ENCODE data around the gene FALEC. TPM values are rescaled to one million over a fixed set of nuclear protein-coding genes. Genes with fewer than 3 reads are reported as not detected.

Gene FALEC
- polyA plus RNA-seq (2013, experiment 1 of 2) = not detected
- not detected for polyA plus RNA-seq (2013, experiment 2 of 2)

- no peaks in the 10 kb centered on the region for H3K9me3 ChIP-seq (ENCODE audit: control insufficient read depth, low read length)
- peak within 1 kb of the TSS; percentile 97 for H4K91ac ChIP-seq (ENCODE audit: low read length)
- peak; percentile 97 for DNase-seq
- peak within 1 kb of the TSS; percentile 51 for H3K27ac ChIP-seq (ENCODE audit: low read length, poor library complexity, severe bottlenecking)
- peak within 1 kb of the TSS; percentile 92 to 94 for H3K18ac ChIP-seq (ENCODE audit: low read depth in 1 of 2, low read length in 2 of 2)
- peak within 1 kb of the TSS; percentile 70 to 82 for H3K4me3 ChIP-seq (ENCODE audit: insufficient read depth in 1 of 2, low read depth in 1 of 2, low read length in 2 of 2)
- peak within 1 kb of the TSS; percentile 89 for H2BK15ac ChIP-seq (ENCODE audit: low read depth, poor library complexity, severe bottlenecking)
- peaks cover 10% of the 10 kb centered on the region for H3K4me1 ChIP-seq (ENCODE audit: control insufficient read depth, insufficient read depth, low read depth, low read length)
- H3K14ac ChIP-seq (ENCODE audit: low read length in 2 of 2) = peak within 1 kb of the TSS in 1 of 2 experiments; percentile 94
- H3K79me1 ChIP-seq (replicated peaks; ENCODE audit: low read length, poor library complexity, severe bottlenecking) = no peaks in the 10 kb centered on the region
- H2AK5ac ChIP-seq (ENCODE audit: low read length, severe bottlenecking) = no peak within 1 kb of the TSS
- H2BK120ac ChIP-seq (ENCODE audit: low read depth, low read length) = peak within 1 kb of the TSS; percentile 73
- H4K8ac ChIP-seq (ENCODE audit: low read length) = peak within 1 kb of the TSS; percentile 97
- H3K4ac ChIP-seq (ENCODE audit: low read depth in 1 of 2, low read length in 2 of 2) = peak within 1 kb of the TSS; percentile 46 to 97
- 2% methylated on average over 49 of the region's 54 CpGs for WGBS
- H3K23ac ChIP-seq (ENCODE audit: low read length in 2 of 2) = peak within 1 kb of the TSS in 1 of 2 experiments; percentile 64
- no peak within 1 kb of the TSS for H2BK5ac ChIP-seq (ENCODE audit: low read depth, low read length, poor library complexity, severe bottlenecking)
- H2AFZ ChIP-seq (ENCODE audit: low read depth, low read length) = peak within 1 kb of the TSS; percentile 83
- H3K9ac ChIP-seq (ENCODE audit: low read length) = peak within 1 kb of the TSS; percentile 79
- peak within 1 kb of the TSS; percentile 95 for H3K4me2 ChIP-seq (ENCODE audit: low read length, poor library complexity, severe bottlenecking)
- peaks cover 19 to 31% of the 10 kb centered on the region in 2 experiments for H3K36me3 ChIP-seq (ENCODE audit: control insufficient read depth in 1 of 2, insufficient read depth in 2 of 2, low read depth in 1 of 2, low read length in 2 of 2)
- H3K27me3 ChIP-seq (ENCODE audit: control insufficient read depth in 1 of 2, insufficient read depth in 1 of 2, low read length in 2 of 2) = no peaks in the 10 kb centered on the region
- H2BK12ac ChIP-seq (ENCODE audit: low read length in 2 of 2) = peak within 1 kb of the TSS; percentile 59 to 97
These were observed at the start of gene FALEC for GRCh38 chr1:150515328-150516049. TSS of gene FALEC (plus strand) at chr1:150515752.

GRCh38 chr1:150466964-150467363 lies 48.6 kb upstream of the FALEC start:
- no peak overlapping the region for H3K4ac ChIP-seq (ENCODE audit: low read depth in 1 of 2, low read length in 2 of 2)
- H3K27me3 ChIP-seq (ENCODE audit: control insufficient read depth in 1 of 2, insufficient read depth in 1 of 2, low read length in 2 of 2) = no peaks in the 10 kb centered on the region
- no peak overlapping the region for H3K27ac ChIP-seq (ENCODE audit: low read length, poor library complexity, severe bottlenecking)
- H2BK15ac ChIP-seq (ENCODE audit: low read depth, poor library complexity, severe bottlenecking) = no peak overlapping the region
- no peak overlapping the region for H3K18ac ChIP-seq (ENCODE audit: low read depth in 1 of 2, low read length in 2 of 2)
- no peak overlapping the region for H2AK5ac ChIP-seq (ENCODE audit: low read length, severe bottlenecking)
- no peak overlapping the region for H4K91ac ChIP-seq (ENCODE audit: low read length)
- DNase-seq = no peak
- no peak overlapping the region for H2BK120ac ChIP-seq (ENCODE audit: low read depth, low read length)
- H2AFZ ChIP-seq (ENCODE audit: low read depth, low read length) = no peak overlapping the region
- no peaks in the 10 kb centered on the region for H3K9me3 ChIP-seq (ENCODE audit: control insufficient read depth, low read length)
- no peak overlapping the region for H3K4me3 ChIP-seq (ENCODE audit: insufficient read depth in 1 of 2, low read depth in 1 of 2, low read length in 2 of 2)
- no peak overlapping the region for H3K14ac ChIP-seq (ENCODE audit: low read length in 2 of 2)
- peaks cover 47 to 54% of the 10 kb centered on the region in 2 experiments for H3K36me3 ChIP-seq (ENCODE audit: control insufficient read depth in 1 of 2, insufficient read depth in 2 of 2, low read depth in 1 of 2, low read length in 2 of 2)
- H3K79me1 ChIP-seq (replicated peaks; ENCODE audit: low read length, poor library complexity, severe bottlenecking) = peaks cover 15% of the 10 kb centered on the region
- no peaks in the 10 kb centered on the region for H3K4me1 ChIP-seq (ENCODE audit: control insufficient read depth, insufficient read depth, low read depth, low read length)
- H4K8ac ChIP-seq (ENCODE audit: low read length) = no peak overlapping the region
- H3K9ac ChIP-seq (ENCODE audit: low read length) = no peak overlapping the region
- no peak overlapping the region for H3K4me2 ChIP-seq (ENCODE audit: low read length, poor library complexity, severe bottlenecking)
- H3K23ac ChIP-seq (ENCODE audit: low read length in 2 of 2) = no peak overlapping the region
- H2BK12ac ChIP-seq (ENCODE audit: low read length in 2 of 2) = no peak overlapping the region
- H2BK5ac ChIP-seq (ENCODE audit: low read depth, low read length, poor library complexity, severe bottlenecking) = no peak overlapping the region

GRCh38 chr1:150469291-150469690 lies 46.3 kb upstream of the FALEC start:
- no peaks in the 10 kb centered on the region for H3K4me1 ChIP-seq (ENCODE audit: control insufficient read depth, insufficient read depth, low read depth, low read length)

GRCh38 chr1:150472601-150473200 lies 42.9 kb upstream of the FALEC start:
- Histone ChIP-seq H3K4ac (ENCODE audit: low read depth in 1 of 2, low read length in 2 of 2) (no peak overlapping the region), H3K27ac (ENCODE audit: low read length, poor library complexity, severe bottlenecking) (no peak overlapping the region), H2BK5ac (ENCODE audit: low read depth, low read length, poor library complexity, severe bottlenecking) (no peak overlapping the region), H2BK120ac (ENCODE audit: low read depth, low read length) (no peak overlapping the region), H3K18ac (ENCODE audit: low read depth in 1 of 2, low read length in 2 of 2) (no peak overlapping the region), H2BK12ac (ENCODE audit: low read length in 2 of 2) (no peak overlapping the region), H3K4me3 (ENCODE audit: insufficient read depth in 1 of 2, low read depth in 1 of 2, low read length in 2 of 2) (no peak overlapping the region), H3K9me3 (ENCODE audit: control insufficient read depth, low read length) (no peaks in the 10 kb centered on the region), H3K4me2 (ENCODE audit: low read length, poor library complexity, severe bottlenecking) (no peak overlapping the region), H4K8ac (ENCODE audit: low read length) (no peak overlapping the region), H2AK5ac (ENCODE audit: low read length, severe bottlenecking) (no peak overlapping the region), H3K23ac (ENCODE audit: low read length in 2 of 2) (no peak overlapping the region), H3K14ac (ENCODE audit: low read length in 2 of 2) (no peak overlapping the region), H3K27me3 (ENCODE audit: control insufficient read depth in 1 of 2, insufficient read depth in 1 of 2, low read length in 2 of 2) (no peaks in the 10 kb centered on the region), H4K91ac (ENCODE audit: low read length) (no peak overlapping the region), H3K79me1 (replicated peaks; ENCODE audit: low read length, poor library complexity, severe bottlenecking) (peaks cover 14% of the 10 kb centered on the region), H2BK15ac (ENCODE audit: low read depth, poor library complexity, severe bottlenecking) (no peak overlapping the region), H2AFZ (ENCODE audit: low read depth, low read length) (no peak overlapping the region), H3K36me3 (ENCODE audit: control insufficient read depth in 1 of 2, insufficient read depth in 2 of 2, low read depth in 1 of 2, low read length in 2 of 2) (peaks cover 34 to 41% of the 10 kb centered on the region in 2 experiments), H3K9ac (ENCODE audit: low read length) (no peak overlapping the region), H3K4me1 (ENCODE audit: control insufficient read depth, insufficient read depth, low read depth, low read length) (no peaks in the 10 kb centered on the region)
- DNase-seq = no peak
- WGBS = 95% methylated on average over 9 of the region's 10 CpGs

More at GRCh38 chr1:150469291-150469690, 46.3 kb upstream of the FALEC start:
- Histone ChIP-seq H3K9ac (ENCODE audit: low read length) (peak overlapping the region; percentile 15), H4K91ac (ENCODE audit: low read length) (no peak overlapping the region), H3K4me3 (ENCODE audit: insufficient read depth in 1 of 2, low read depth in 1 of 2, low read length in 2 of 2) (no peak overlapping the region), H3K9me3 (ENCODE audit: control insufficient read depth, low read length) (no peaks in the 10 kb centered on the region), H4K8ac (ENCODE audit: low read length) (no peak overlapping the region), H2BK5ac (ENCODE audit: low read depth, low read length, poor library complexity, severe bottlenecking) (no peak overlapping the region), H3K4ac (ENCODE audit: low read depth in 1 of 2, low read length in 2 of 2) (no peak overlapping the region), H3K14ac (ENCODE audit: low read length in 2 of 2) (no peak overlapping the region), H2BK120ac (ENCODE audit: low read depth, low read length) (no peak overlapping the region), H3K79me1 (replicated peaks; ENCODE audit: low read length, poor library complexity, severe bottlenecking) (peaks cover 18% of the 10 kb centered on the region), H3K27me3 (ENCODE audit: control insufficient read depth in 1 of 2, insufficient read depth in 1 of 2, low read length in 2 of 2) (no peaks in the 10 kb centered on the region), H2BK12ac (ENCODE audit: low read length in 2 of 2) (no peak overlapping the region), H3K18ac (ENCODE audit: low read depth in 1 of 2, low read length in 2 of 2) (no peak overlapping the region), H3K36me3 (ENCODE audit: control insufficient read depth in 1 of 2, insufficient read depth in 2 of 2, low read depth in 1 of 2, low read length in 2 of 2) (peaks cover 48 to 61% of the 10 kb centered on the region in 2 experiments), H3K23ac (ENCODE audit: low read length in 2 of 2) (no peak overlapping the region), H2AK5ac (ENCODE audit: low read length, severe bottlenecking) (no peak overlapping the region), H2BK15ac (ENCODE audit: low read depth, poor library complexity, severe bottlenecking) (no peak overlapping the region), H3K27ac (ENCODE audit: low read length, poor library complexity, severe bottlenecking) (no peak overlapping the region), H3K4me2 (ENCODE audit: low read length, poor library complexity, severe bottlenecking) (no peak overlapping the region), H2AFZ (ENCODE audit: low read depth, low read length) (no peak overlapping the region)
- DNase-seq = no peak
- no CpG with 5 or more reads among the region's 1 CpG for WGBS
